Adipocyte (in vitro differentiated cells): Measurements from ENCODE around the gene CACNB4.
A peak's percentile ranks its signal among the peaks of the same experiment; 100 is the strongest.

Experiments used
- DNase-seq: peaks from one replicate; pipeline ENCODE4 v3.0.0-alpha.2; 2015; ENCODE audit warnings: low read depth
- H3K27me3 ChIP-seq: replicated peaks from 2 replicates; pipeline ENCODE4 v1.7.0; 2013; ENCODE audit warnings: mild to moderate bottlenecking, low read length, moderate library complexity; ENCODE audit not compliant: control insufficient read depth, insufficient read depth
- H3K36me3 ChIP-seq: 2 replicates; pipeline ENCODE4 v1.7.0; 2013; ENCODE audit warnings: low read length, mild to moderate bottlenecking, moderate library complexity; ENCODE audit not compliant: control insufficient read depth, insufficient read depth, severe bottlenecking
- H3K4me1 ChIP-seq: 2 replicates; pipeline ENCODE4 v1.7.0; 2013; ENCODE audit warnings: mild to moderate bottlenecking, low read length, moderate library complexity; ENCODE audit not compliant: control insufficient read depth, insufficient read depth
- H3K4me3 ChIP-seq: 2 replicates; pipeline ENCODE4 v1.7.0; 2013; ENCODE audit warnings: mild to moderate bottlenecking, low read length, moderate library complexity
- H3K9ac ChIP-seq: 2 replicates; pipeline ENCODE4 v1.7.0; 2013; ENCODE audit warnings: mild to moderate bottlenecking, low read length, moderate library complexity
- H3K9me3 ChIP-seq: 2 replicates; pipeline ENCODE4 v1.7.0; 2013; ENCODE audit warnings: mild to moderate bottlenecking, low read length, moderate library complexity; ENCODE audit not compliant: control insufficient read depth

The CACNB4 gene

DNA sequence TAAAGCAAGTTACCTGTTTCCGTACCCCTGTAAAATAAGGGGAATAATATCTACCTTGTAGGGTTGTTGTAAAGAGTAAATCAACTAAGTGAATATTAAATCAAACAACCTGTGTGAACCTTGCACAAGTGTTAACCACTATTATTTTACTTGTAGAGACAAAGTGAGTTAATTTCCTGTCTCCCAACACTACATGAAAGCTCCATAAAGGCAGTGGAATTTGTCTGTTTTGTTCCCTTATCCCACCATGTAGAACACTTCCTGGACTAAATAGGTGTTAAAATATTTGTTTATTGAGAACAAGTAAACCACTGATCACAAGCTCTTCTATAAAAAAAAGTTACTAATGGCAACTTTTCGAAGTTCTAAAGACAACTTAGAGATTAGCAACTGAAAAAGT is 274.0 kb downstream of the CACNB4 start:
- Histone ChIP-seq H3K27me3 (no peaks in the 10 kb centered on the region), H3K4me3 (no peak overlapping the region), H3K9me3 (no peaks in the 10 kb centered on the region), H3K36me3 (peaks cover 4% of the 10 kb centered on the region), H3K4me1 (peaks cover 31% of the 10 kb centered on the region), H3K9ac (no peak overlapping the region)
- DNase-seq, result no peak

DNA sequence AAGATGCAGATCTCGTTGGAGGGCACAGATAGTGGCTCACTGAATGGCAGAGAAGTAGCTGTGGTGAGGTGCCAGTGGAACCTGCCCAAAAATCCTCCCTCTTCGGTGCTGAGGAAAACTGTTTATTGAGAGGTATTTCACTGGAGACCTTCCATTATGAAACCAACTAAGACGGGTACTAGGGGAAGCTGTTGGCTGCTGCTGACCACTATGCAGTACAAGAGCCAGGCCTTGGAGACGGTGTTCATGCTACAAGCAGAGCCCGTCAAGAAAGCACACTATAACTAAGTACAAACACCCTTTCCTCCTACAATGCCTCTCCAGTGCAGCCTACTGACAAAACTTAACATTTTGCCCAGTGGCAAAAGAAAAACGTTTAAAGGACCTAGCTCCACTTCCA is 275.2 kb downstream of the CACNB4 start:
- Histone ChIP-seq H3K4me1 (peaks cover 28% of the 10 kb centered on the region), H3K9ac (no peak overlapping the region), H3K36me3 (peaks cover 4% of the 10 kb centered on the region), H3K27me3 (no peaks in the 10 kb centered on the region), H3K9me3 (no peaks in the 10 kb centered on the region), H3K4me3 (no peak overlapping the region)
- DNase-seq, result no peak

DNA sequence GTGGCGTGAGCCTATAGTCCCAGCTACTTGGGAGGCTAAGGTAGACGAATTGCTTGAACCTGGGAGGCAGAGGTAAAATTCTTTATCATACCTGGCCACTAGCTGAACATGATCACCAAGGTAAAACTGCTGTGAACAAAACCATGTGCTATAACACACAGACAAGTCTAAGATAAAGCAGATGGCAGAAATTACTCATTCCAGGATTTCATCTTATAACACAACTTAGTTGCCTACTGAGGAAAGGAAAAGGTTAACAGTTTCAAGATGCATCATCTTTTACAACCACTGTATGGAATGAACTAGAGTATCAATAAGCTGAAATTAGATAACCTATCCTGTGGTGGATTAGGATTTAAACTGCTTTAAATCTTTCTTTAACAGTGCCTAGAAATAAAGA is 278.9 kb downstream of the CACNB4 start:
- Histone ChIP-seq H3K9me3 (no peaks in the 10 kb centered on the region), H3K27me3 (no peaks in the 10 kb centered on the region), H3K4me1 (peaks cover 18% of the 10 kb centered on the region), H3K36me3 (peaks cover 7% of the 10 kb centered on the region), H3K4me3 (no peak overlapping the region), H3K9ac (no peak overlapping the region)
- no peak for DNase-seq

DNA sequence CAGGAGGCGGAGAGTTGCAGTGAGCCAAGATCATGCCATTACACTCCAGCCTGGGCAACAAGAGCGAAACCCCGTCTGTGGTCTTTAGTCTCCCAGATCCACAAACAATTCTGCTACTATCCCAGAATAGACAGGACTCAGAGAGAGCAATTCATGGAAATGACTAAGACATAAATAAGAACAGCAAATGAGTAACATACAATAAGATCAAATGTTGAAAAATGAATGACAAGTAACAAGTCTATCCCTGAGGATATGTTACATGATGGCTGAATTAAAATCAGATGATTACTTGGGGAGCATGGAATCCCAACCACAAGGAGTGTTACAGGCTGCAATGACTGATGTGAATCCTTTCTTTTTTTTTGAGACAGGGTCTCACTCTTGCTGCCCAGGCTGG is 280.9 kb downstream of the CACNB4 start:
- Histone ChIP-seq H3K4me1 (peaks cover 7% of the 10 kb centered on the region), H3K27me3 (no peaks in the 10 kb centered on the region), H3K36me3 (peaks cover 19% of the 10 kb centered on the region), H3K9ac (no peak overlapping the region), H3K9me3 (no peaks in the 10 kb centered on the region), H3K4me3 (no peak overlapping the region)
- DNase-seq, result no peak

DNA sequence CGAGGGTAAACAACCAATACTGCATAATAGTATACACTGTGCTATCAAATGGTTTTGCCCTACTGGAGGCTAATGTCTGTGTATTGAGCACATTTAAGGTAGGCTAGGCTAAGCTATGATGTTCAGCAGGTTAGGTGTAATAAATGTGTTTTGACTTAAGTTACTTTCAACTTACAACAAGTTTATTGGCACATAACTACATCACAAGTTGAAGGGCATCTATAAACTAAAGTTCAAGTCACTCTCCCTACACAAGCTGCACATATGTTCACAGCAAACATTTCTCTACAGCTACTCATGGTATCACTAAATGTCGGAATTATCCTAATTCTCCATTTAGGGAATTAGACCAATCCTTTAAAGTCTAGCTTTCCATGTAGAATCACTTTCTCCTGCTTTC is 282.0 kb downstream of the CACNB4 start:
- Histone ChIP-seq H3K27me3 (no peaks in the 10 kb centered on the region), H3K36me3 (peaks cover 29% of the 10 kb centered on the region), H3K9ac (no peak overlapping the region), H3K4me3 (no peak overlapping the region), H3K4me1 (no peaks in the 10 kb centered on the region), H3K9me3 (no peaks in the 10 kb centered on the region)
- no peak for DNase-seq

DNA sequence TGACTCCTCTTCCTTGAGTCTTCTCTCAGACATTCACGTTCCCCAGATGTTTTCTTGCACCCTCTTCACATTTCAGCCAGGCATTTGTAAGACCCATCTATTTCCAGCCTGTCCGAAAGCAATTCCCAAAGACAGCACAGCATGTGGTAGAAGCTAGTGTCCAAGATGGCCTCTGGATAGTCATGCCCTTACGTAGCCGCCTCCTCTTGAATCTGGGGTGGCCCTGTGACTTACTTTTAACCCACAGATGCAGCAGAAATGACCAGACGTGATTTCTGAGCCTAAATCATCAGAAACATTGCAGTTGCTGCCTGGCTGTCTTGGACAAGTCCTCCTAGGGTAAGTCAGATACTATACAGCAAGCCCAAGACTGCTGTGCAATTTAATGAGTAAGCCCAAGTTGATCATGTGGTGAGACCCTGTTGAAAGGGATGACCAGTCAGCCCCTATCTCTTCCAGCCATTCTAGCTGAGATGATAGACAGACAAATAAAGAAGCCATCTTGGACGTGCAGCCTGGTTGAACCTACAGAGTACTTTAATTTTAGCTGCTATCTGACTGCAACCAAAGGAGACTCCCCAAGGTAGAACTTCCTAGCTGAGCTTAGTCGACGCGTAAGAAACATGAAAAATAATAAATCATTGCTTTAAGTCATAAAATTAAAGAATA is 282.9 kb downstream of the CACNB4 start:
- Histone ChIP-seq H3K9ac (no peak overlapping the region), H3K4me1 (no peaks in the 10 kb centered on the region), H3K4me3 (no peak overlapping the region), H3K9me3 (no peaks in the 10 kb centered on the region), H3K27me3 (no peaks in the 10 kb centered on the region), H3K36me3 (peaks cover 32% of the 10 kb centered on the region)
- DNase-seq, result no peak

DNA sequence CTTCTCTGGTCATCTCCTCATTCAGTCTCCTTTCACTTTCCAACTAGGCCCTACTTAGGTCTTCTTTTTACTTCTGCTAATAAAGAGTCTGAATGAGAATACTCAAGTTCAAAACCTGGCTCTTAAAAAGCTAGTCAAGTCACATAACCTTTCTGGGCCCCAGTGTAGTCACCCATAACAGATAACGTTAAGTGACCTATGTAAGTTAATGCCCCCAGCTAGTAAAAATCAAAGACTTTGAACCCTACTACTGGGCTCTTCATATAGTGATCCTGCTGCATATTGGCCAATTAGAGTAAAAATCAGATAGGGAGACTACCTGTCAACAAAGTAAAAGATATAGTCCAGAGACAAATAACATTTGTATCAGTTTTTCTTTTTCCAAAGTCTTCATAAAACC is 288.4 kb downstream of the CACNB4 start:
- no peaks in the 10 kb centered on the region for H3K27me3 ChIP-seq
- no peak for DNase-seq
- H3K9me3 ChIP-seq, result no peaks in the 10 kb centered on the region
- H3K4me3 ChIP-seq, result no peak overlapping the region
- peaks cover 60% of the 10 kb centered on the region for H3K36me3 ChIP-seq
- H3K4me1 ChIP-seq, result no peaks in the 10 kb centered on the region
- no peak overlapping the region for H3K9ac ChIP-seq

DNA sequence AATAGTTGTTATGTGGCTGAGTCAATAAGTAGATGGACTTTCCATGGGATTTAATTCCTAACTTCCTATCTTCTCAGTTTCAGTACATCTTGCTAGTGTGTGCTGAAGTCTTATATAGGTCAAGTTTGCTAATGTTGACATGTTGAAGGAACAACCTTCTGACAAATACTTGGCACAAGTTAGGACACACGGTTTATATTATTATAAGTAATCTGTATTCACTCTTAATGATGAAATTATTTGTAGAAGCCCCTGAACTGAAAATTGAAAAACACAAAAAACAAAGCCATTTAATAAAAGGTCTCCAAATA is 289.8 kb downstream of the CACNB4 start:
- Histone ChIP-seq H3K27me3 (no peaks in the 10 kb centered on the region), H3K36me3 (peaks cover 59% of the 10 kb centered on the region), H3K4me3 (no peak overlapping the region), H3K4me1 (no peaks in the 10 kb centered on the region), H3K9me3 (no peaks in the 10 kb centered on the region), H3K9ac (no peak overlapping the region)
- DNase-seq, result no peak

DNA sequence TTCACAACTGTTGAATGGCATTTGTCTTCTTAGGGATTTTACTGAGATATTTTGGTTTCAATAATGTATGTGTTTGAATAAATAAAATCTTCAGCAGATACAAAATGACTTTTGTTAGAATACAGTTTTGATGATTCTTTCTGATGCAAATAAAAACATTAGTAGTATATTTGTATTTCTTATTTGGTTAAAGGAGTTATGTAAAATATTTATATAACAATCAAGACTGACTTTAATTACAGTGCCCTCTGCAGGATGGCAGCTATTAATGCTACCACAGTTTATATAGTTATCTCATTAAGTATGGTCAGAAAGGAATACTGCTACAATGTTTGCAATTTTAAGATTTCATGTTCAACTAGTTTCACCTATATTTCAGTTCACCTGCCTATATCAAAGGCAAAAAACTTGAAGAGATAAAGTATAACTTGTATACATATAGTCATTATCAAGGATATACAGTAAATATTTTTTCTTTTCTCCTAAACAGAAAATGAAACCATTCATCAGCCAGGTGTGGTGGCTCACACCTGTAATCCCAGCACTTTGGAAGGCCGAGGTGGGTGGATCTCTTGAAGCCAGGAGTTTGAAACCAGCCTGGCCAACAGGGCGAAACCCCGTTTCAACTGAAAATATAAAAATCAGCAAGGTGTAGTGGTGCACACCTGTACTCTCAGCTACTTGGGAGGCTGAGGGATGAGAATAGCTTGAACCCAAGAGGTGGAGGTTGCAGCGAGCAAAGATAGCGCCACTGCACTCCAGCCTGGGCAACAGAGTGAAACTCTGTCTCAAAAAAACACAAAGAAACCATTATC is 290.4 kb downstream of the CACNB4 start:
- peak; percentile 65 for DNase-seq
- Histone ChIP-seq H3K27me3 (no peaks in the 10 kb centered on the region), H3K4me3 (no peak overlapping the region), H3K4me1 (no peaks in the 10 kb centered on the region), H3K36me3 (peaks cover 53% of the 10 kb centered on the region), H3K9me3 (no peaks in the 10 kb centered on the region), H3K9ac (no peak overlapping the region)

DNA sequence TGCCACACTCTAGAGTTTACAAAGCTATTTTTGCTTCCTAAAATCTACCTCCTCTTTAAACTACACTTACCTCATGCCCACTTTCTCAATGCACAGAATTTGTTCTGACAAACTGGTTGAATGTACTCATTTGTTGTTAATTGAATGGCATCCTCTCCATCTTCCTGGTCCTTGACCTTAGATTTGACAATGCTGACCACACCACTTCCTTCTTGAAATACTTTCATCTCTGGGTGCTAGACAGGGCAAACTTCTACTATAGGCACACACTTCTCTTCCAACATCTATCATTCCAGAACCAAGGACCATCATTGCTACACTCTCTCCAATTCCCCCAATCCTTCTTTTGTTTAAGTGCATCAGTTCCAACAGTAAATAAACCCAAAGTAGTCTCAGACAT is 292.9 kb downstream of the CACNB4 start:
- Histone ChIP-seq H3K4me3 (no peak overlapping the region), H3K9me3 (no peaks in the 10 kb centered on the region), H3K4me1 (no peaks in the 10 kb centered on the region), H3K36me3 (peaks cover 49% of the 10 kb centered on the region), H3K9ac (no peak overlapping the region), H3K27me3 (no peaks in the 10 kb centered on the region)
- no peak for DNase-seq

DNA sequence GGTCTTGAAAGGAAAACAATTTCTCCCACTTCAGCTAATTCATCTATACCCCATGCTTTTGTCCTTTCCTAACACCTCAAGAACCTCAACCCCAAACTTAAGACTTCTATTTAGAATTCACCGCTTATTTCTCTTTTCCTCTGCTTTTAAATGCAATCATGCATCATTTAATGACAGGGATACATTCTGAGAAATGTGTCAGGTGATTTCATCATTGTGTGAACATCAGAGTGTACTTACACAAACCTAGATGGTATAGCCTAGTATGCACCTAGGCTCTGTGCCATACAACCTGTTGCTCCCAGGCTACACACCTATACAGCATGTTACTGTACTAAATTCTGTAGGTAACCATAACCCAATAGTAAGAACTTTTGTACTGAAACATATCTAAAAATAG is 293.5 kb downstream of the CACNB4 start:
- Histone ChIP-seq H3K4me1 (no peaks in the 10 kb centered on the region), H3K36me3 (peaks cover 44% of the 10 kb centered on the region), H3K9ac (no peak overlapping the region), H3K9me3 (no peaks in the 10 kb centered on the region), H3K27me3 (no peaks in the 10 kb centered on the region), H3K4me3 (no peak overlapping the region)
- DNase-seq, result no peak

DNA sequence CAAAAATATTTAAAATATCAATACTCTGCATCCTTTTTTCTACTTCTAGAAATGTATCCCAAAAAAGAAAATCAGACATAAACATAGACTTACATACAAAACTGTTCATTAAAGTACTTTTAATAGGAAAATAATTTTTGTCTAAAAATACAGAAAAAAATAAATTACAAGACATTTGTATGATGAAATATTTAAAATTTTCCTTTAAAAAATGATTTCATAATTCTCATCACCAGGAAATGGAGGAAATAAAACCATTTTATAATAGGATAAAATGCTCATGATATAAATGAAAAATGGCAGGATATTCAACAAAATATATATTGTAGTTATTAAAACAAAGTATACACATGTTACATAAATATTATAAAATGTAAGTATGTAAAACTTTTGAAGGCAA is 295.0 kb downstream of the CACNB4 start:
- Histone ChIP-seq H3K36me3 (peaks cover 41% of the 10 kb centered on the region), H3K9ac (no peak overlapping the region), H3K4me1 (no peaks in the 10 kb centered on the region), H3K9me3 (no peaks in the 10 kb centered on the region), H3K27me3 (no peaks in the 10 kb centered on the region), H3K4me3 (no peak overlapping the region)
- no peak for DNase-seq
